HG03097 (cell line): Measurements from ENCODE around the gene CYP26B1.

Experiments
- ATAC-seq: cut with Tn5 transposase; IDR thresholded peaks from one replicate; pipeline ENCODE4 v1.9.1; 2021; ENCODE audit not compliant: unreplicated experiment, low FRiP score

Gene CYP26B1

GRCh38 chr2:72131916-72132841 is 15.5 kb downstream of the CYP26B1 start:
- no peak for ATAC-seq

GRCh38 chr2:72131371-72131891 is 16.2 kb downstream of the CYP26B1 start:
- ATAC-seq = no peak

- ATAC-seq = no peak
These were observed 16.9 kb downstream of the CYP26B1 start for GRCh38 chr2:72130659-72131360.

GRCh38 chr2:72129681-72130340 is 17.9 kb downstream of the CYP26B1 start:
- no peak for ATAC-seq

GRCh38 chr2:72128843-72129227 is 18.8 kb downstream of the CYP26B1 start:
- ATAC-seq = no peak

GRCh38 chr2:72128059-72128842 is 19.4 kb downstream of the CYP26B1 start:
- no peak for ATAC-seq

- ATAC-seq = no peak
These were observed 20.1 kb downstream of the CYP26B1 start for GRCh38 chr2:72127401-72128058.

GRCh38 chr2:72126186-72127100 is 21.2 kb downstream of the CYP26B1 start:
- ATAC-seq = no peak

GRCh38 chr2:72124376-72124775 is 23.3 kb downstream of the CYP26B1 start:
- ATAC-seq = no peak

GRCh38 chr2:72121153-72121552 is 26.5 kb downstream of the CYP26B1 start:
- no peak for ATAC-seq

GRCh38 chr2:72118951-72119350 is 28.7 kb downstream of the CYP26B1 start:
- ATAC-seq = no peak

GRCh38 chr2:72118386-72118785 is 29.3 kb downstream of the CYP26B1 start:
- ATAC-seq = no peak

- ATAC-seq = no peak
These were observed 29.9 kb downstream of the CYP26B1 start for GRCh38 chr2:72117718-72118117.

- no peak for ATAC-seq
These were observed 30.6 kb downstream of the CYP26B1 start for GRCh38 chr2:72117029-72117428.

- ATAC-seq = no peak
These were observed 31.6 kb downstream of the CYP26B1 start for GRCh38 chr2:72116081-72116533.

- ATAC-seq = no peak
These were observed 32.3 kb downstream of the CYP26B1 start for GRCh38 chr2:72115110-72116080.

- ATAC-seq = no peak
These were observed 33.0 kb downstream of the CYP26B1 start for GRCh38 chr2:72114693-72115051.
